ENCODE results near the gene NID2. TPM values are rescaled to one million over a fixed set of nuclear protein-coding genes. Genes with fewer than 3 reads are reported as not detected.

NID2 gene
- total RNA-seq, 2 donors from 2014 or later, result 29.4 to 42.1 TPM

DNA sequence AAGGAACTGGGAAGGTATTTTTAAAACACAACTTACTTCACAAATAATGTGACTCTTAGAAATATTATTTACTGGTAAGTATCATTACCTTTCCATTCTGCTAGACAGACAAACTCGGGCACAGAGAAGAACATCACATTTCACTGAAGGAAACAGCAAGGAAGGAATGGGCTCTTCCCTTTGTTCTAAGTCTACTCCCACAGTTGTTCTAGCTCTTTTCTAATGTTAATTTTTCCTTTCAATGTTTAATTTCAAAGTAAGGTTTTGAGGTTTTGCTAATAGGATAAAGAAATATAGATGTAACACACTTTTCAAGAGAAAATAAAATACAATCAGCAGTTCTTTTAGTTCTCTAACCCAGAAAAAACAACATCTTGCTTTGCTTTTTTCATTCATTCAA, 7.0 kb downstream of the NID2 start:
- DNase-seq (no peak), ATAC-seq (no peak)
- intact Hi-C loops (cut with DNase I), result loop anchor here in 1 of 2 donors (5.0 kb wide), 1 partner anchor 50 kb away; no protein-coding TSS in a partner anchor

DNA sequence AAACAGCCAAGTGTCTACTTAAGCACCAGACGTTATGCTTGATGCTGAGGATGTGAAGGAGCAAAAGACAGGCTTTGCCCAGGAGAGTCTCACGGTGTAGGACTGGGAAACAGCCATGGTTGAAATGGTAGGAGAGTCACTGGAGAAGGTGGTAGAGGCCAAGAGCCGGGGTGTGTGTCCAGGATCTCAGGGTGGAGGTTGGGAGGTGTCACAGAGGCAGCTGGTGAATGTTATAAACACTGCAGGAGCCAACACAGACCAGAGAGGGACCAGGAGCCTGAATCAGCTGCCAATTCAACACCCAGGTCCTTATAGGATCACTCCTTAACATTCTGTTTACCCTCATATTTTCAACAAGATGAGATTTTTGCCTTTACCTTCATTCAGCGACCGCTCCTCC, 7.5 kb downstream of the NID2 start:
- intact Hi-C loops (cut with DNase I), result loop anchor here in 1 of 2 donors (5.0 kb wide), 1 partner anchor 49 kb away; no protein-coding TSS in a partner anchor
- no peak for DNase-seq
- ATAC-seq, result peak; percentile 83 to 86

DNA sequence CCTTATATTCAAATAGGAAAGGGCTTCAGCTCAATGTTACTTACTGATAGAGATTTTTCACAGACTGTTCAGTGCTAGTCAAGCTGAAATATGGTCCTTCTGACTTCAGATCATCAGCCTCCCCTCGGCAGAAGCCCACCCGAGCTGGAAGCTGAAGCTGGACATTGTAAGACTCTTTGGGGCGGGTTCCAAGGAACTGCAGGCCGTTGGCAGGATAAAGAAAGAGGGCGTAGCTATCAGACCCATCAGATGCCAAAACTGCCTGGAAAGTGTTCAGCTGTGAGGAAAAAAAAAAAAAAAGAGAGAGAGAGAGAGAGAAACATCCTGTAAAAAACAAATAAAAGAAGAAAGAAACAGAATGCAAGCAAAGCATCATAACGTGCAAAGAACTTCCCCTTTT, 8.8 kb downstream of the NID2 start:
- intact Hi-C loops (cut with DNase I), result loop anchor here in 1 of 2 donors (5.0 kb wide), 1 partner anchor 48 kb away; no protein-coding TSS in a partner anchor
- DNase-seq (no peak), ATAC-seq (peak; percentile 62)

DNA sequence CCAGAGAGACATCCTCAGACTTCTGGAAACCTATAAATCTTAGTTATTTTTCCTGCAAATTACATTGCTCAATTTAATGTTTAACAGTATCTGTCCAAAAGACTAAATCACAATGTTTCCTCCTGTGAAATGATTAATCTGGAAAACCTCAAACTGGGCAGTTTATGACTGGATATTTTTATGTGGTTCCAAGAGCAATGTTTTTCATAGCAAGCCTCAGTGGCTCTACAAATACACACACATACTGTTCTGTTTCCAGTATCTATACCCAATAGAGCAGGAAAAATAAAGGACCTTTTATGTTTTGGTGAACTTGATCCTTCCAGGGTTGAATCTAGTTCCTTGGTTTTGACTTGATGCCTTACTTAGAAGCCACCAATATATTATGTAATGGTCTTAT, 9.2 kb downstream of the NID2 start:
- intact Hi-C loops (cut with DNase I), result loop anchor here in 1 of 2 donors (5.0 kb wide), 1 partner anchor 47 kb away; no protein-coding TSS in a partner anchor
- DNase-seq (no peak), ATAC-seq (peak in 1 of 2 donors; percentile 43)

DNA sequence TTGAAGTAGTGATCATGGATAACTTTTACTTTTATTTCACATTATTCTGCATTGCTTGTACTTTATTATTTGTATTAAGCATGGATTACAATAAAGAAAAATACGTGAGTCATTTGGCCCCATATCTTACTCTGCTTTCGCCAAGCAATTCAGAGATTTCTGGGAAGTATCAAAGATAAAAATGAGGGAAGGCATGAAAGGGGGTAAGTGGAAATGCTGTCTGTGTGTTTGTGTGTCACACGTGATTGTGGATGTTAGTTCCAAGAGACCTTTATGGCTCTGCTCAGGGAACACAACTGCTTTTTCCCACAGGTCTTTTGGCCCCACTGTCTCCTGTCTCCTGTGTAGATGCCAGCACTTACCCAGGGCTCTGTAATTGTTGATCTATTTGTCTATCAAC, 10.5 kb downstream of the NID2 start:
- DNase-seq, result no peak
- intact Hi-C loops (cut with DNase I), result no loop called here
- ATAC-seq, result no peak

DNA sequence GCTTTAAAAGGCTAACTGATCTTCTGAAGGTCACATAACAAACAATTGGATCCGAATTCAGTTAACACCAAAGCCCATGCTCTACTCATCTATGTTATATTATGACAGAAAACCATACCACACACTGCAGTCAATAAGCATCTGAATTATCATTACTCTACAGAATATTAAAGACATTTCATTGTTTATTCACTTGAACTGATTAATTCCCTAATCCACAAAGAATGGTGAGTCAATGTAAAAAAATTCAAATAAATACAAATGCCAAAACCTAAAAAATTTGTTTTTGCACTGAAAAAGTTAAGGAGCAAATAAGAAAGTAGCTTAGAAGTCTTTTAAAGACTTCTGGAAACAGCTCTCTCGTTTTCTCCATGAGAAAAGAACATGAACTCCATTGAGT, 13.7 kb downstream of the NID2 start:
- DNase-seq (no peak), ATAC-seq (no peak)
- intact Hi-C loops (cut with DNase I), result no loop called here

DNA sequence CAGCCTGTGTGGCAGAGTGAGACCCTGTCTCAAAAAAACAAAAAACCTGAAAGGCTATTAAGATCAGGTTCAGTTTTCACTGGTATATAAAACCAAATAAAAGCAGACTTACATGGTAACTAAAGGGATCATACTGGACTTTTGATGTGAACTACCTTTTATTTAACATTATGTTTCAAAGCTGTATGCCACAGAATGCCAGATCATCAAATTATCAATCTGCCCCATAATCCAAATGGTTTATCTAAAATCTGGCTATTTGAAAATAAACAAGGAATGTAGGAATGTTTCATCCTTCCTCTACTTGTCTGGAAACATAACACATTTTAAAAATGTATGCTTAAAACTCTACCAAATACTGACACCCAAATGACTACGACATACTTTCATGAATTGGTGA, 14.2 kb downstream of the NID2 start:
- intact Hi-C loops (cut with DNase I), result no loop called here
- no peak for DNase-seq
- ATAC-seq, result no peak

DNA sequence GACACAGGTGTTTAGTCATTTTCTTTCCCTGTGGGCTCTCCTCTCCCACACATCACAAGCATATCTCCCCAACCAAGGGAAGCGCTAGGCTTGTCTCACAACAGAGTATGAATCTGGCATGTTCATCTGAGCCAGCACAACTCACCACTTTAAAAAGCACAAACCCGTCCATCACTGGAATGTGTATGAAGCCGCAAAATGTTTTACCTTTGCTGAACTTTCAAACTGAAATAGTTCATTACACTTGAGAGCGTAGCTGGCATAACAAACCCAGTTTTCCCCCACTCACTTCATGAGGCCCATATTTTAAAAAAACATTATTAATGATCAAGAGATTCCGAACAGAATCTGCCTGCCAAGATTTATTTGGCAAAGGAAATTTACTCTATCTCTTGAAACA, 15.8 kb downstream of the NID2 start:
- intact Hi-C loops (cut with DNase I), result no loop called here
- ATAC-seq, result peak in 1 of 2 donors; percentile 70
- no peak for DNase-seq

DNA sequence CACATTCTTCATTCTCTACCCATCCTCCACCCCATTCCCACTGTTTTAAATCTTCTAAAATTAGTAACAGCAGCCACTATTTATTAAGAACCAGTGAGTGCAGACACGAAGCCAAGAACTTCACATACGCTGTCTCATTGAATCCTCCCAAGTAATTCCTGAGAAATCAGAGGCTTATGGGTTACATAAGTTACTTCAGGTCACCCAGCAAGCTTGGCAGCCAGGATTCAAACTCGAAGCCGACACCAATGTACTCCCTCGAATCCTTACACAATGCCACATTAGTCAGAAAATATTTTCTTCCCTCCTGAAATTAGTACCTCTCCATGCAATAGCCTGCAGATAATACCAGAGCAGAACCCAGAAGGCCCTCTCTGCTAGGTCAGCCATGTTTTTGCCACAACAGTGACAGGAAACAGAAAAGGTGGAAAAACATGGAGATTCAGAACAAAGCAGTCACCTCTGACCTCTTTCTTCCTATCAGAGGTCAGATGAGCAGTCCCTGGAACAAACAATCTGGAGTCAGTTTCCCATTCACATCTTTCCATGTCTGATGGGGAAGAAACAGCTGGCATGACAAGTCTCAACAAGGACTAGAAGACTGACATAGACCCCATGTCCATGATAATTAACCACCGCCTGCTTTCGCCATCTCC, 16.4 kb downstream of the NID2 start:
- ATAC-seq, result peak; percentile 38 to 79
- peak; percentile 48 for DNase-seq
- intact Hi-C loops (cut with DNase I), result no loop called here

DNA sequence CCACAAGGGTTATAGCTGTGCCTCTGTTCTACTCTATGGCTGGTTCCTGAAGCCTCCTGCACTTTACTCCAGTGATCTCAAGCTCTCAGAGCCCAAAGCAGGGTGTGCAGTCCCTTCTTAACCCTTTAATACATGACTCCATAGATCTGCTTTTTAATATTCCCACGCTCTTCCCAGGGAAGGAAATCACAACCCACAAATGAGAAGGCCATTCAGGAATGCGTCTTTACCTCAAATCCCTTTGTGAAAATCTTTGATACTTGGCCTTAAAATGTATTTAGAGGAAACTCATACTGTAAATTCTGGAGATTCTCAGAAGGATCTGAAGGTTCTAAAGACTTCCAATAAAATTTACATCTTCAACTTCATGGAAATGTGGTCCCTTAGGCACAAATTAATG, 17.0 kb downstream of the NID2 start:
- DNase-seq, result no peak
- intact Hi-C loops (cut with DNase I), result no loop called here
- no peak for ATAC-seq

DNA sequence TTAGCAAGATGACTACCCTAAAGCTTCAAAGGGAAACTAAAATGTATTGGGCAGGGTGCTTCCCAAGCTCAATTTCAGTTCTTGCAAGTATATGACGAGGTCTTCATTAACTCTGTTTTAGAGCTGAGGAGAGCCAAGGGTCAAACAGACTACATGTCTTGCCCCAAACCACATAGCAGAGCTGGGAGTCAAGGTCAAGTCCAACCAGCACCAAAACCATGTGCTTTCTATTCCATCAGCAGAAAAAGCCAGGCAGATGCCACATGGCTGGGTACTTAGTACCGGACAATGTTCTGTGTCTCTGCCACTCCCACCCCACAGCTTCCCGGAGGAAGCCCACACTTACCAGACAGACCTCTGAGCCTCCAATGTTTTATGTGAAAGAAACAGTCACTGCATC, 17.6 kb downstream of the NID2 start:
- intact Hi-C loops (cut with DNase I), result no loop called here
- DNase-seq (no peak), ATAC-seq (no peak)

DNA sequence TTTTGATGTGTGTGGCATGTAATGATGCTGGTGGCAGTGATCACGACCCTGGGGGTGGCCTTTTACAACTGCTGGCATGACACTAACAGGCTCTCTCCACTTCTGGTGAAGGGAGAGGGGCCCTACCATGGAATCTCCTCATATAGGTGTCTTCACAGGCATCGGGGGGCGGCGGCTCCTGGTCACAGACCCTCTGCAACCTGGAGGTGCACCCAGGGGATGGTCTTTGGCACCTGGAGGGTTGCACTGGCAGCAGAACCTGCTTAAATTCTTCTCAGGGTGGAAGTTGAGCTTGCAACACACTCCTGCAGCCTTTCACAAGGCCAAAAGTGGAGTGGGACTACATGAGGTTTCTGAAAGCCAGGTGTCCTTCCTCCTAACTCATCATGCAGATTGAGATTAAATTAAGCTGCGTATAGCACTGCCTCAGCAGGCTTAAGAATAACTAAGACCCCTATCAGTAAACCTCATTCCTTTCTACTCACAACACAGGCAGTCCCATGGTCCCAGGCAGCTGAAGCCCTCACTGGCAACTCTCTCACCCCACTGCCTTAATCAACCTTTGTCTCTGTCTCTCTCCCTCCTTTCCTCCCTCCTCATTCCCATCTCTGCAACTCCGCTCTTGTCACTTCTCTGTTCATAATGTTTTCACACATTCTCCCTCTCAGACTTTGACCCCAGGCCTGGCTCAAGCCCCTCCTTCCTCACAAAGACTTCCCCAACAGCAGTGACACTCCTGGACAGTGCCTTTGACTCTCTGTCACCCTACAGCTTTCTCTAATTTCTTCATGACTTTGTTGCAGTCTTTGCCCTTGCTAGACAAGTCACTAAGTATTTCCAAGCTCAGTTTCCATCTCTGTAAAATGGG, 18.9 kb downstream of the NID2 start:
- no peak for ATAC-seq
- intact Hi-C loops (cut with DNase I), result no loop called here
- no peak for DNase-seq

DNA sequence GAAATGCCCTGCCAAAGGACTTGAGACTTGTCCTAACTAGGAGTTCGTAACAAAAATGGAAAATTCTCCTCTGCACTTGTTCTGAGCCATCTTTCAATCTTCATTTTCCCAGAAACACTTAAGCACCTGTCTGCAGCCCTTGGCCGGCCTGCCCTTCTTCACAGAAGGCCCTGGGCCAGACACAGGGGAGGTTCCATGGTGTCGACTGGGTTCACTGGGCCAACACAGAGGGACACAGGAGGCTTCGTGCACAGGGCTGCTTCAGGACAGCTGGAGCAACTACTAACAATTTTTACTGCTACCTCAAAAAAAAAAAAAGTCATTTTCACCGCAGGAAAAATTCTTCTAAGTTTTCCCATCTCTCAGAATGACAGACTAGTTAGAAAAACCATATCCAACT, 19.6 kb downstream of the NID2 start:
- ATAC-seq (no peak), DNase-seq (no peak)
- intact Hi-C loops (cut with DNase I), result no loop called here

DNA sequence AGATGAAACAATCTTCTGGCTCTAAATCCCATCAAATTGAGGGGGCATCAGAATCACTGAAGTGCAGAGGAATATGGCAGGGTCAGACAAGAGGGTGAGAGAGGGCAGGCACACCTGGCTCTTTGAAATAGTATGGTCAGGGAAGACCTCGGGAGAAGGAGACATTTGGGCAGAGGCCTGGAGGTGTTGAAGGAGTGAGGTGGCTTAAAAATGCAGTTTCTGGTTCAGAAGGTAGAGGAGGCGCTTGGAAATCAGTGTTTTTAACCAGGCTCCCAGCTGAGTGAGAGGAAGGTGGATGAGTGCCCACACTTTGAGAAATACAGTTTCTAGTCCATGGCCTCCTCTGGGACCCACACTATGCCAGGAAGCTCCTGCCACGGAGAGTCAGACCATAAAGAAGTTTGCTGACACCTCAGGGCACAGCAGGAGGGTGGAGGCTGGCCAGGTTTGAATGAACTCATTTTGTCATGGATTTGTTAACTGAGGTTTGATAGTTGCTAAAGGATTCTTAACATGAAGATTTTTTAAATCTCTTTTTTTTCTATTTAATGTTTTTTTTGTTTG, 20.1 kb downstream of the NID2 start:
- DNase-seq (peak; percentile 39), ATAC-seq (peak; percentile 7 to 46)
- intact Hi-C loops (cut with DNase I), result no loop called here

DNA sequence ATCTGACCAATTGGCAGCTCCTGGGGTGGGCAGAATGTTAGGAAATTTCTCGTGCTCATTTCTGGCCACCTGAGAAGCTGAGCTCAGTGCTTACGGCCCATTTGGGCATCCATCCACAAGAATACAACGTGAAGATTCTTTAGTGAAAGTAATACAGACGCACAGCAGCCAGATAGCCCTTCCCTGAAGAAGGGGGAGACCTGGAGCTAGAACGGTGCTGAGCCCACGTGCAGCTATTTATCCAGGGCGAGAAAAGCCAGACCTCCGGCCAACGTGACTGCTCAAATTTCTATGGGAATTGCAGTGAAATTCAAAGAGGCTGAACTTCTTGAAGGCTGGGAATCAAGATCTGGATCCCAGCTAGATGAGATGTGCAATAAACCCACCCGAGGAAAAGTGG, 20.7 kb downstream of the NID2 start:
- DNase-seq, result no peak
- intact Hi-C loops (cut with DNase I), result no loop called here
- ATAC-seq, result no peak

DNA sequence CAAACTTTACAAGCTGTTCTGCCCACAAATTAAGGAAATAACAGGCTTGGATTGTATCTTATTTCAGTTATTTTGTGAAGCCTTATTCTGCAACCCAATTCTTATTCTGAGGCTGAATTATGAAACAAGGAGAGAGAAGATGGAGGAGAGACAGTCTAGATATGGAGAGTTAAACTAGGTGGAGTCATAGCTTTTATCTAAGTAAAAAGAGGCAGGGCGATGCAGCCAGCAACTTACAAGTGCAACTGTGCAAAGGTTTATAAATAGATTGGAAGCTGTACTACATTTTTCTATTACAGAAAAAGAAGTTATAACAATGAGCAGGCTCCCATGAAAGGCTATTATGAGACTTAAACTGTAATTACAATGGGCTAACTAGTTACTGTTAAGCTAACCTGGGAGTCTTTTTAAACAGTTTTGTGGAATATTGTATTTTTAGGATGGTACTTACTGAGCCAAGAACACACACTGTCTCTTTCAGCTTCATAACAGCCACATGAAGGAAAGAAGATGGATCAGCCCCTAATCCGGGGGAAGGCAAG, 22.4 kb downstream of the NID2 start:
- DNase-seq (no peak), ATAC-seq (peak; percentile 36 to 72)
- intact Hi-C loops (cut with DNase I), result no loop called here

DNA sequence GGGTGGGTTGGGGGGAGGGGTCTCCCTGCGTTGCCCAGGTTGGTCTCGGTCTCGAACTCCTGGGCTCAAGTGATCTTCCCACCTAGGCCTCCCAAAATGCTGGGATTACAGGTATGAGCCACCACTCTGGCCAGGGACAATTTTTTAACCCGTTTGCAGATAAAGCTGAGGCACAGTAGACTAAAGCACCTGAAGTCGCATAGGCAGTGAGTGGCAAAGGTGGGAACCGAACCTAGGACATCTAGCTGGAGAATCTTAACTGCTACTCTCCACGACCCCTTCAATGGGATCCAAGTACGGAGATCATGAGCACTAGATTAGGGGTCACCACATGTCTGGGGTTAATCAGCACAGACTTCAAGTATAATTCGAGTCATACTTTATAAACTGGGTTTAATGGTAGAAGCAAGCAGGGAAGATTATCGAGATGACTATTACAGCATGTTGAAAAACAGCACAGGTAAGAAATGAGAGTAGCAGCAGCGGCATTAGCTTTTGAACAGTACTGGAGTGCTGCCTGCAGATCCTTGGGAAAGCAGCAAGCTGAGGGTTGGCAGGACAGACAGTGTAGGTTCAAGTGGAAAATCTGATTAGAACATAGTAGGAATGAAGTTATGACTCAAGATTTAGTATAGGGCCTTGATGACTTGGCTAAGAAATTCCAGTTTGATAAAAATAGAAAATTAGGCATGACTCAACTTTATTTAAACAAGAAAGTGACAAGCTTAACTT, 23.9 kb downstream of the NID2 start:
- ATAC-seq (peak; percentile 45 to 82), DNase-seq (no peak)
- intact Hi-C loops (cut with DNase I), result no loop called here

DNA sequence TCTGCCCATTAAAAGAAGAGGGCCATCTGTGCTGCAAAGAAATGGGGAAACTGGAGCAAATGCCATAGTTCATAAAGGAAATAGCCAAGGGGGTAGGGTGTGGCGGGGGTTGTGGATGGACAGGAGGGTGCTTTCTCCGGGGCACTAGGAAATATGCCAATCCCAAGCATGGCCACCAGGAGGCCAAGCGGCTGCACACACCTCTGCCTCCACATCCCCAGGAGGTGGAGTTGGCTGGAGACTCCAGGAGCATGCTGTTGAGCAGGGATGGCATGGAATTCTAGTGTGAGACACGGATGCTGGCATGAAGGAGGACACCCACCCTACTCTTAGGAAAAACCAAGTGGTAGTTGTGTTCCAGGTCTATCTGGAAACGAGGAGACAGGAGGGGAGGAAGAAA, 25.2 kb downstream of the NID2 start:
- DNase-seq (peak; percentile 37), ATAC-seq (peak; percentile 17 to 32)
- intact Hi-C loops (cut with DNase I), result no loop called here

All from left cardiac atrium (tissue), 4 donors.